GM23248 (cell line): ENCODE data around the gene TULP3. TPM values are rescaled to one million over a fixed set of nuclear protein-coding genes. Genes with fewer than 3 reads are reported as not detected.

Experiments used
- DNase-seq: peaks from one replicate; pipeline ENCODE4 v3.0.0-alpha.2; 2015
- H2AFZ ChIP-seq: fragments of 200-600 bp; sonication (generic); 2 replicates; pipeline ENCODE4 v1.6.1; 2016; ENCODE audit warnings: antibody characterized with exemption
- H3F3A ChIP-seq: fragments of 200-600 bp; sonication (generic); 2 replicates; pipeline ENCODE4 v1.6.1; 2016; ENCODE audit warnings: mild to moderate bottlenecking, antibody characterized with exemption, mixed run types; ENCODE audit not compliant: insufficient read depth
- H3K27ac ChIP-seq: fragments of 200-600 bp; sonication (generic); 2 replicates; pipeline ENCODE4 v1.5.1; 2016; ENCODE audit warnings: mild to moderate bottlenecking
- H3K27me3 ChIP-seq: fragments of 200-600 bp; sonication (generic); replicated peaks from 2 replicates; pipeline ENCODE4 v1.6.1; 2016; ENCODE audit warnings: mild to moderate bottlenecking; ENCODE audit not compliant: insufficient read depth
- H3K36me3 ChIP-seq: fragments of 200-600 bp; sonication (generic); 2 replicates; pipeline ENCODE4 v1.6.1; 2016; ENCODE audit warnings: low read depth, mild to moderate bottlenecking
- H3K4me1 ChIP-seq: fragments of 200-600 bp; sonication (generic); 2 replicates; pipeline ENCODE4 v1.6.1; 2016; ENCODE audit warnings: mild to moderate bottlenecking; ENCODE audit not compliant: insufficient read depth
- H3K4me2 ChIP-seq: fragments of 200-600 bp; sonication (generic); one replicate; pipeline ENCODE4 v1.6.1; 2016; ENCODE audit warnings: mild to moderate bottlenecking; ENCODE audit not compliant: unreplicated experiment
- H3K4me3 ChIP-seq: fragments of 200-600 bp; sonication (generic); 2 replicates; pipeline ENCODE4 v1.5.1; 2016; ENCODE audit warnings: mild to moderate bottlenecking
- H3K79me2 ChIP-seq: fragments of 200-600 bp; sonication (generic); 2 replicates; pipeline ENCODE4 v1.6.1; 2016; ENCODE audit warnings: mild to moderate bottlenecking; ENCODE audit not compliant: insufficient read depth
- H3K9ac ChIP-seq: fragments of 200-600 bp; sonication (generic); 2 replicates; pipeline ENCODE4 v1.6.1; 2016; ENCODE audit warnings: mild to moderate bottlenecking
- H3K9me2 ChIP-seq: fragments of 200-600 bp; sonication (generic); 2 replicates; pipeline ENCODE4 v1.6.1; 2016; ENCODE audit warnings: mixed run types, mild to moderate bottlenecking, moderate library complexity; ENCODE audit not compliant: insufficient read depth
- H3K9me3 ChIP-seq: fragments of 200-600 bp; sonication (generic); one replicate; pipeline ENCODE4 v1.6.1; 2017; ENCODE audit warnings: low read depth
- H4K20me1 ChIP-seq: fragments of 200-600 bp; sonication (generic); 2 replicates; pipeline ENCODE4 v1.6.0; 2016; ENCODE audit not compliant: insufficient read depth
- EZH2 ChIP-seq: fragments of 200-600 bp; sonication (generic); IDR thresholded peaks from 2 replicates; pipeline ENCODE4 v1.6.1; 2018; ENCODE audit warnings: antibody characterized with exemption, mild to moderate bottlenecking; ENCODE audit not compliant: insufficient read depth, poor library complexity, severe bottlenecking
- EZH2phosphoT487 ChIP-seq: fragments of 200-600 bp; sonication (generic); IDR thresholded peaks from 2 replicates; pipeline ENCODE4 v1.6.1; 2018; ENCODE audit warnings: antibody characterized with exemption, moderate library complexity, mild to moderate bottlenecking, low read depth; ENCODE audit not compliant: insufficient read depth
- WGBS, 2 experiments: methylation state at CpG; one replicate each; pipeline ENCODE4 v1.1.6; 2015 to 2017; ENCODE audit warnings: low lambda C conversion rate in 2 of 2, low coverage in 1 of 2; ENCODE audit errors: missing lambda C conversion rate in 2 of 2; 5-methylcytosine and 5-hydroxymethylcytosine counted together
- in situ Hi-C: fragments of 300-500 bp; cut with MboI; formaldehyde crosslinking; loops from 2 replicates; pipeline ENCODE4 v1.15.0; 2020
- polyA plus RNA-seq: library from polyadenylated mRNA; unstranded; fragments of >200 nt; fragmentation: Nextera tagmentation; extraction: Ambion mirVana; gene quantifications from 2 replicates; pipeline ENCODE4 v1.2.1, GENCODE V29; 2016
- total RNA-seq: library from RNA; depleted of rRNA; stranded (reverse); fragments of >200 nt; shearing (Covaris generic); gene quantifications from 2 replicates; pipeline ENCODE4 v1.2.3, GENCODE V29; 2014; rRNA removed

The TULP3 gene, protein sequence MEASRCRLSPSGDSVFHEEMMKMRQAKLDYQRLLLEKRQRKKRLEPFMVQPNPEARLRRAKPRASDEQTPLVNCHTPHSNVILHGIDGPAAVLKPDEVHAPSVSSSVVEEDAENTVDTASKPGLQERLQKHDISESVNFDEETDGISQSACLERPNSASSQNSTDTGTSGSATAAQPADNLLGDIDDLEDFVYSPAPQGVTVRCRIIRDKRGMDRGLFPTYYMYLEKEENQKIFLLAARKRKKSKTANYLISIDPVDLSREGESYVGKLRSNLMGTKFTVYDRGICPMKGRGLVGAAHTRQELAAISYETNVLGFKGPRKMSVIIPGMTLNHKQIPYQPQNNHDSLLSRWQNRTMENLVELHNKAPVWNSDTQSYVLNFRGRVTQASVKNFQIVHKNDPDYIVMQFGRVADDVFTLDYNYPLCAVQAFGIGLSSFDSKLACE
- total RNA-seq (29.2 and 47.0 TPM in 2 replicates), polyA plus RNA-seq (39.4 and 42.6 TPM in 2 replicates)

GRCh38 chr12:2890388-2891239 lies at the start of gene TULP3:
TSS of gene TULP3 (plus strand) at chr12:2890891. CDS start at chr12:2890948, 57 bp downstream.
- Histone ChIP-seq H2AFZ (peak within 1 kb of the TSS; percentile 95), H3K9ac (peak within 1 kb of the TSS; percentile 95), H3K4me2 (peak within 1 kb of the TSS; percentile 83), H3K79me2 (peaks cover 32% of the 10 kb centered on the region), H3K27me3 (no peaks in the 10 kb centered on the region), H3K9me3 (no peaks in the 10 kb centered on the region), H3F3A (peaks cover 29% of the 10 kb centered on the region), H3K36me3 (0 out of 2 replicates have a peak, but pooled peaks cover 5% of the 10 kb centered on the region), H3K4me3 (peak within 1 kb of the TSS; percentile 86), H3K4me1 (peaks cover 22% of the 10 kb centered on the region), H4K20me1 (no peaks in the 10 kb centered on the region), H3K27ac (peak within 1 kb of the TSS; percentile 92), H3K9me2 (no peaks in the 10 kb centered on the region)
- DNase-seq = peak; percentile 100
- WGBS, 2 experiments = 2% methylated on average over 65 to 71 of the region's 83 CpGs
- in situ Hi-C loops = no loop called here
- TF ChIP-seq EZH2phosphoT487 (no peak), EZH2 (no peak)

DNA sequence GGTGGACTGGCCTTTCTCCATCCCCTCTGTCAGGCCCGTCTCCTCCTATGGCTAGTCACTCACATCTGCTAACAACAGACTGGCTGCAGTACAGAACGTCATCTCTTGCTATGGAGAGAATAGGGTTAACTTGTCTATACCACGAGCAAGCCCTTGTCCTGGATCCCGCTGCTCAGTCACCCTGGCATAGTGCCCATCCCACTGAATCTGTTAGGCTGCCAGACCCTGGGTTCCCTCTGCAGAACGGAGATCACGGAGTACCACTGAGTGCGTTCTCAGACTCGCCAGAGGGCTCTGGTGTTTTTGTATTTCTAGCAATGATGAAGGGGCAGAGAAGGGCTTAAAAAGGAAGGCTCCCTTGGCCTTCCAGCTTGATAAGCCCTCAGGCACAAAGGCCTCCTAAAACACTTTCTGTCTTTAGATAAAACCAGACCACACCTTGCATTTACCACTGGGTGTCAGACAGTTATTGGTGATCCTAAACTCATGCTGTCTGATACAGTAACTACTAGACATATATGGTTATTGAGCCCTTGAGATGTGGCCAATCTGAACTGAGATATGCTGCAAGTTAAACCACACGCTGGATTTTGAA lies 49.5 kb upstream of the TULP3 start:
- Histone ChIP-seq H2AFZ (no peak overlapping the region), H3K9me2 (no peaks in the 10 kb centered on the region), H3K27me3 (no peaks in the 10 kb centered on the region), H3K4me1 (no peaks in the 10 kb centered on the region), H3K9me3 (no peaks in the 10 kb centered on the region), H3K36me3 (no peaks in the 10 kb centered on the region), H3K9ac (no peak overlapping the region), H3F3A (no peaks in the 10 kb centered on the region), H3K4me3 (no peak overlapping the region), H3K4me2 (no peak overlapping the region), H3K27ac (no peak overlapping the region), H3K79me2 (no peaks in the 10 kb centered on the region), H4K20me1 (no peaks in the 10 kb centered on the region)
- TF ChIP-seq EZH2 (no peak), EZH2phosphoT487 (no peak)
- no peak for DNase-seq
- WGBS, 2 experiments = 60 to 65% methylated on average over 9 of the region's 9 CpGs
- in situ Hi-C loops = no loop called here

GRCh38 chr12:2842948-2843347 lies 47.7 kb upstream of the TULP3 start:
- WGBS, 2 experiments = 83 to 86% methylated on average over 5 of the region's 5 CpGs
- Histone ChIP-seq H2AFZ (no peak overlapping the region), H3F3A (no peaks in the 10 kb centered on the region), H3K4me3 (no peak overlapping the region), H3K9ac (no peak overlapping the region), H3K36me3 (no peaks in the 10 kb centered on the region), H3K27ac (no peak overlapping the region), H3K79me2 (no peaks in the 10 kb centered on the region), H4K20me1 (no peaks in the 10 kb centered on the region), H3K4me2 (no peak overlapping the region), H3K4me1 (no peaks in the 10 kb centered on the region), H3K27me3 (no peaks in the 10 kb centered on the region), H3K9me3 (no peaks in the 10 kb centered on the region), H3K9me2 (no peaks in the 10 kb centered on the region)
- DNase-seq = no peak
- in situ Hi-C loops = no loop called here
- TF ChIP-seq EZH2phosphoT487 = no peak
- no peak for TF ChIP-seq EZH2

- no peak overlapping the region for H3K4me3 ChIP-seq
- in situ Hi-C loops = no loop called here
- no peaks in the 10 kb centered on the region for H3K36me3 ChIP-seq
- no peaks in the 10 kb centered on the region for H4K20me1 ChIP-seq
- H3K79me2 ChIP-seq = no peaks in the 10 kb centered on the region
- H3K4me1 ChIP-seq = no peaks in the 10 kb centered on the region
- no peaks in the 10 kb centered on the region for H3K9me2 ChIP-seq
- H3K4me2 ChIP-seq = no peak overlapping the region
- TF ChIP-seq EZH2phosphoT487 (no peak), EZH2 (no peak)
- WGBS, 2 experiments = 85% methylated on average over 9 of the region's 9 CpGs
- DNase-seq = no peak
- H3K27ac ChIP-seq = no peak overlapping the region
- H3F3A ChIP-seq = no peaks in the 10 kb centered on the region
- H3K9ac ChIP-seq = no peak overlapping the region
- H3K9me3 ChIP-seq = no peaks in the 10 kb centered on the region
- peak overlapping the region; percentile 51; the same call in 1 of the 2 replicates for H2AFZ ChIP-seq
- no peaks in the 10 kb centered on the region for H3K27me3 ChIP-seq
Observed at GRCh38 chr12:2844786-2845185, 45.9 kb upstream of the TULP3 start.
